Tibial artery (tissue), 4 donors: ENCODE measurements around the gene FABP3.

Source experiments
- DNase-seq, 2 donors: peaks; one replicate each; pipeline ENCODE4 v3.0.0-alpha.2; 2019
- H3K27ac ChIP-seq, 2 donors: fragments of 200-600 bp; sonication (generic) in 1 of 2; 1 replicate in 1 of 2; 2 replicates in 1 of 2; pipeline ENCODE4 v1.5.1; 2018 to 2019; ENCODE audit warnings: mild to moderate bottlenecking in 1 of 2
- H3K27me3 ChIP-seq, 2 donors: fragments of 200-600 bp; sonication (generic) in 1 of 2; one replicate each; pipeline versions ENCODE4 v1.5.1 to v1.6.0; 2016 to 2019
- H3K36me3 ChIP-seq, 3 donors: fragments of 200-600 bp; sonication (generic) in 2 of 3; one replicate each; pipeline ENCODE4 v1.5.1; 2016 to 2019; ENCODE audit warnings: mild to moderate bottlenecking in 2 of 3
- H3K4me1 ChIP-seq, 4 donors: fragments of 200-600 bp; sonication (generic) in 2 of 4; 1 replicate in 3 of 4; 2 replicates in 1 of 4; pipeline ENCODE4 v1.5.1; 2016 to 2019
- H3K4me3 ChIP-seq, 2 donors: fragments of 200-600 bp; sonication (generic) in 1 of 2; 1 replicate in 1 of 2; 2 replicates in 1 of 2; pipeline ENCODE4 v1.5.1; 2018 to 2019; ENCODE audit warnings: mild to moderate bottlenecking in 2 of 2
- H3K9me3 ChIP-seq, 3 donors: fragments of 200-600 bp; sonication (generic) in 1 of 3; one replicate each; pipeline ENCODE4 v1.5.1; 2016 to 2019
- intact Hi-C: fragments of 100-400 bp; cut with DNase I; formaldehyde crosslinking; loops from one replicate; pipeline ENCODE4 v1.15.0; 2023; ENCODE audit warnings: low total_unique reads
- TF ChIP-seq, protein P1 (sequence below), 2 experiments: fragments of 200-600 bp in 1 of 2; fragments of 450-650 bp in 1 of 2; IDR thresholded peaks; one replicate each; pipeline ENCODE4 v1.5.1; 2017 to 2019; ENCODE audit warnings: antibody characterized with exemption in 2 of 2, mild to moderate bottlenecking in 1 of 2, moderate library complexity in 1 of 2

FABP3 gene

DNA sequence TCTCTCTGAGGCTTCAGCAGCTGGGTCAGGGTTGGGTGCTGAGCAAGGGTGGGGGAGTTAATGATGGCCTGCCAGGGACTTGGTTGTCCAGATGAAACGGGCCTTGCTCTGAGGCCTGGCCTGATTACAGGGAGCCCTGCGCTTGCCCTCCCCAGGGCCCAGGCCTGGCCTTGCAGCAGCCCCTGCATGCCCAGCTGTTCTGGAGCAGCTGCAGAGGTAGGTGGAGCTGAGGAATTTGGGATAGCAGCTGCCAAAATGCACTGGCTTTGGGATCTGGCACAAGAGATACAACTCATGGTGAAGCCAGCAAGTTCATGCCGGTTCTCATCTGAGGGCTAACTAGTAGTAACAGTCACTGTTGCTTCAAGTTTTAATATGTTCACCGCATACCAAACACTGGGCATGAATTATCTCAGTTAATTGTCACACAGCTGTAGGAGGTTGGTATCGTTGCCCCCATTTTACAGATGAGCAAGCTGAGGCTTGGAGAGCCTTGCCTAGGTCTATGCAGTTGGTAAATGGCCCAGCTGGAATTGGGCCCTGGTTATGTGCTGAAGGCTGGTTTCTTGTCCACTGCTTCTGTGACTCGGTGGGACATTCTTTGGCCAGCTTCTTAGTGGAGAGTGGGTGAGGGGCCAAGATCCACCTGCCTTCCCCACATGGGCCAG, 32.8 kb upstream of the FABP3 start:
- intact Hi-C loops, result no loop called here
- Histone ChIP-seq H3K36me3 (no peaks in the 10 kb centered on the region), H3K4me3 (no peak overlapping the region), H3K4me1 (peaks cover 0 to 5% (median 0%) of the 10 kb centered on the region in 4 donors), H3K27ac (no peak overlapping the region), H3K9me3 (no peaks in the 10 kb centered on the region), H3K27me3 (peaks cover 0 to 10% of the 10 kb centered on the region in 2 donors)
- TF ChIP-seq, protein P1, sequence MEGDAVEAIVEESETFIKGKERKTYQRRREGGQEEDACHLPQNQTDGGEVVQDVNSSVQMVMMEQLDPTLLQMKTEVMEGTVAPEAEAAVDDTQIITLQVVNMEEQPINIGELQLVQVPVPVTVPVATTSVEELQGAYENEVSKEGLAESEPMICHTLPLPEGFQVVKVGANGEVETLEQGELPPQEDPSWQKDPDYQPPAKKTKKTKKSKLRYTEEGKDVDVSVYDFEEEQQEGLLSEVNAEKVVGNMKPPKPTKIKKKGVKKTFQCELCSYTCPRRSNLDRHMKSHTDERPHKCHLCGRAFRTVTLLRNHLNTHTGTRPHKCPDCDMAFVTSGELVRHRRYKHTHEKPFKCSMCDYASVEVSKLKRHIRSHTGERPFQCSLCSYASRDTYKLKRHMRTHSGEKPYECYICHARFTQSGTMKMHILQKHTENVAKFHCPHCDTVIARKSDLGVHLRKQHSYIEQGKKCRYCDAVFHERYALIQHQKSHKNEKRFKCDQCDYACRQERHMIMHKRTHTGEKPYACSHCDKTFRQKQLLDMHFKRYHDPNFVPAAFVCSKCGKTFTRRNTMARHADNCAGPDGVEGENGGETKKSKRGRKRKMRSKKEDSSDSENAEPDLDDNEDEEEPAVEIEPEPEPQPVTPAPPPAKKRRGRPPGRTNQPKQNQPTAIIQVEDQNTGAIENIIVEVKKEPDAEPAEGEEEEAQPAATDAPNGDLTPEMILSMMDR (IDR thresholded peaks at IDR 0.05), result no peak
- no peak for DNase-seq

DNA sequence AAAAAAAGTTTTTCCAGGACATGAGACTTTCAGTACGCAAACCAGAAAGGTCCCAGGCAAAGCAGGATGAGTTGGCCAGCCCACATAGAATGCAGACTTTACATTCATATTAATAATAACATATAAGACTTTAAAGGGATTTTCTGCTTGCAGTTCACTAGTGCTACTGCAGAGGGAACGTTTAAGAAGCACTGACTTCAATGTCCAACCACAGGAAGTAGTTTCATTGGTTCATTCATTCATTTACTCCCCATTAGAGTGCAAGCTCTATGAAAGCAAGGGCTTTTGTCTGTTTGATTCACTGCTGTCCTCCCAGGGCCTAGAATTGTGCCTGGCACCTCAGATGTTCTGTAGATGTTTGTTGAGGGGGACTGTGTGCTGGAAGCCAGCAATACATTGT, 28.4 kb upstream of the FABP3 start:
- H3K27ac ChIP-seq, result no peak overlapping the region
- H3K9me3 ChIP-seq, result no peaks in the 10 kb centered on the region
- H3K4me3 ChIP-seq, result no peak overlapping the region
- H3K4me1 ChIP-seq, result peaks cover 0 to 5% (median 0%) of the 10 kb centered on the region in 4 donors
- H3K36me3 ChIP-seq, result no peaks in the 10 kb centered on the region
- TF ChIP-seq, protein P1 (IDR thresholded peaks at IDR 0.05), result no peak
- no peak for DNase-seq
- peaks cover 0 to 5% of the 10 kb centered on the region in 2 donors for H3K27me3 ChIP-seq
- intact Hi-C loops, result no loop called here

DNA sequence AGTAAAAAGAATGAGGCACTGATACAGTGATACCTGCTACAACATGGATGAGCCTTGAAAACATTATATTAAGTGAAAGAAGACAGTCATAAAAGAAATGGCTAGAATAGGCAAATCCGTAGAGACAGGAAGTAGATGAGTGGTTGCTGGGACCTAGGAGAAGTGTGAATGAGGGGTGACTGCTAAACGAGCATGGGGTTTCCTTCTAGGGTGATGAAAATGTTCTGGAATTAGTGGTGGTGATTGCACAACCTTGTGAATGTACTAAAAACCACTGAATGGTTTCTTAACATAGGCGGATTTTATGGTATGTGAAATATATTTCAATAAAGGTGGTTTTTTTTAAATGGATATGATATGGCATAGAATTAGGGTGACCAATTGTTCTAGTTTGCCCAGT, 27.5 kb upstream of the FABP3 start:
- TF ChIP-seq, protein P1 (IDR thresholded peaks at IDR 0.05), result no peak
- Histone ChIP-seq H3K27ac (no peak overlapping the region), H3K4me1 (peaks cover 0 to 1% (median 0%) of the 10 kb centered on the region in 4 donors), H3K27me3 (peaks cover 0 to 5% of the 10 kb centered on the region in 2 donors), H3K36me3 (no peaks in the 10 kb centered on the region), H3K9me3 (no peaks in the 10 kb centered on the region), H3K4me3 (no peak overlapping the region)
- DNase-seq, result no peak
- intact Hi-C loops, result no loop called here

DNA sequence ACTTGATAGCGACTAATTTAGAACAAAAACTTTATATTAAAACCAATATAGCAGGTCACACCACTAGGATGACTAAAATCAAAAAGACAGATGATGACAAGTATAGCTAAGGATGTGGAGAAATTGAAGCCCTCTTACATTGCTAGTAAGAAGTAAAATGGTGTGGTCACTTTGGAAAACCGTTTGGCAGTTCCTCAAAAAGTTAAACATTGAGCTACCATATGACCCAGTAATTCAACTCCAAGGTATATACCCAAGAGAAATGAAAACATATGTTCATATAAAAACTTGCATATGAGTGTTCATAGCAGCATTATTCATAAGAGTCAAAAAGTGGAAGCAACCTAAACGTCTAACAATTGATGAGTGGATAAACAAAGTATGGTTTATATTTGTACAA, 27.1 kb upstream of the FABP3 start:
- TF ChIP-seq, protein P1 (IDR thresholded peaks at IDR 0.05), result no peak
- Histone ChIP-seq H3K4me1 (peaks cover 0 to 2% (median 0%) of the 10 kb centered on the region in 4 donors), H3K27ac (no peak overlapping the region)

DNA sequence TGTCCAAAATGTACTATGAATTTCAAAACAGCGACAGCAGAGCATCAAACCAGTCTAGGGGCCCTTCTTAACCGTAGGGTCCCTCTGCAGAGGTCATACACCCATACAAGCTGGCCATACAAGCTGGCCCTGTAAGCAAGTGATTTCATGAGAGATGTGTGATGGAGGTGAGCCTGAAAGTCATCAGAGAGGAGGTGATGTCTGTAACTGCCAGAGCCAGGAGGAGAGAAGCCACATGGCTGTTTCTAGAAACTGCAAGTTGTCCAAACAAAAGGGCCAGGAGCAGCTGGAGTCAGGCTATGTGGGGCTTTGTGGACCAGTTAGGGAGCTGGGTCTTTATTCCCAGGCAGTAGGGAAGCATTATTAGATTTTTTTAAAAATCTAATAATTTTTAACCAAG, 25.4 kb upstream of the FABP3 start:
- H3K4me1 ChIP-seq, result peaks cover 0 to 10% (median 4%) of the 10 kb centered on the region in 4 donors

More for the DNA sequence above, 27.1 kb upstream of the FABP3 start:
- DNase-seq, result no peak
- Histone ChIP-seq H3K27me3 (peaks cover 0 to 5% of the 10 kb centered on the region in 2 donors), H3K9me3 (no peaks in the 10 kb centered on the region), H3K36me3 (no peaks in the 10 kb centered on the region), H3K4me3 (no peak overlapping the region)
- intact Hi-C loops, result no loop called here

More for the DNA sequence above, 25.4 kb upstream of the FABP3 start:
- TF ChIP-seq, protein P1 (IDR thresholded peaks at IDR 0.05), result no peak
- Histone ChIP-seq H3K4me3 (no peak overlapping the region), H3K36me3 (no peaks in the 10 kb centered on the region), H3K27ac (no peak overlapping the region), H3K27me3 (peaks cover 0 to 5% of the 10 kb centered on the region in 2 donors), H3K9me3 (no peaks in the 10 kb centered on the region)
- intact Hi-C loops, result no loop called here
- DNase-seq, result no peak
